Measurements from ENCODE around the gene DNAH1.

- no peak for TF ChIP-seq CTCF (IDR thresholded peaks at IDR 0.05 in 4 of 5, conservative IDR thresholded peaks at IDR 0.05 in 1 of 5)
- TF ChIP-seq POLR2A (IDR thresholded peaks at IDR 0.05) = no peak
Measured at GRCh38 chr3:52422669-52423068, 106.5 kb downstream of the DNAH1 start.
